Stimulated activated CD8-positive, alpha-beta memory T cell treated with anti-CD3 and anti-CD28 coated beads, Interleukin-4, amount 100 ng/mL, for 48 hours (primary cell): ENCODE measurements around the gene HELZ.
"Not testable (repeated sequence)": the region's sequence is repeated elsewhere in the genome, so short reads cannot be mapped to it uniquely, and the experiment has no call there.

Source experiments
- DNase-seq: peaks from one replicate; pipeline ENCODE4 v3.0.0-alpha.2; 2020

Gene HELZ

DNA sequence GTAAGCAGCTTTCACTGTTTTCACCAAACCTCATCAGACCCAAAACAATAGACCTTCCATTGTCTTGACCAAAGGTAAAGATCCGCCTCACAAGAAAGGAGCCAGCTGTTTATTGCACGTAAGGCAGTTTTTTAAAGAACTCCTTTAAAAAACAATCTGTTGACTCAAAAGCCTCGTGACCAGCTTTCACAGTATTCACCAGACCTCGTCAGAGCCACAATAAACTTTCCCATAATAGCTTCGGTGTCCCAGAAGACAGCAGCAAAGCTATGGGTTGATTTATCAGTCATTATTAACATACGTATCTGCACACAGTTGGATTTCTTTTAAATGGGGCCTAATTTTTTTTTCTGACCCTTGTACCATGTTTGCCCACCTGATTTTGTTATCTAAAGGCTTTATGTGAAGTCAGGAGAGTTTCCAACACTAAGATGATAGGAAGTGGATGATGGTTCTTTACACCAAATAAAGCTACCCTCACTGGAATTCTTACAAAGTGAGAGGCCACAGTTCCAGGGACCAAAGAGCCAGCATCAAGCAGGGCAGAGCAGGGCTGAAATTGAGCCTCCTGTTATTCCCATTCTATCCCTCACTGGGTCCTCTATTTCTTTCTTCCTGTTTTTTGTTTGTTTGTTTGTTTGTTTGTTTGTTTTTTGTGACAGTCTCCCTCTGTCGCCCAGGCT lies 17.6 kb upstream of the HELZ start:
- DNase-seq, result no peak

DNA sequence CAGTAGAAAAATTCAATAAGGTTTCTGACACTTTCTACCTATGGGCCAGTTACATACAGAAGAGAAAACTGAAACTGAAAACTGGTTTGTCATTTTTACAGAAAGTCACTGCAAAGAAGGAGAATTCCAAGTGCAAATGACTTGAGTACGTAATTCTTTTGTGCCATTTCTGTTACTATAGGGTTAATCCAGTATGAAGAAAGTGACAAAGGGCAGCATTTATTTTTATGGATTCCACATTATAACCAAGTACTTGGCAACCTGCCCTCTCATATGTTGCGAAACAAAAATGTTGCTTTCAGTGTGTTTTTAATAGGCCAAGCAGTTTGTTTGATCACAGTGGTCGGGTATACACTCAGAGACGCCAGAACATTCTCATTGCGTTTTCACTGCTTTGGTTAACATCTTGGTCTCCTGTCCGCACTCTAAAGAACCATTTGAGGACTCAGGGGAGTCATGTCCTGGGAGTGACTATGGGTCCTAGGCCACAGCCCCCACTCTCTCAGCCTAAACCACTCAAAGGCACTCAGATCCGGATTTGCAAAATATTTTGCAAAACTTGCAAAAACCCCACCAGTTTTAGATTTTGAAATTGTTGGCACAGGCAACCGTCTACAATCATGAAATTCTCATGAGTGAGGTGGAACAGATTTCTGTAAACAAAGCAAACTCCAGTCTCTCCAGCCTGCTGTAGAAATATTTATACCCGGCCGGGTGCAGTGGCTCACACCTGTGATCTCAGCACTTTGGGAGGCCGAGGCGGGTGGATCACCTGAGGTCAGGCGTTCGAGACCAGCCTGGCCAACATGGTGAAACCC lies 15.4 kb upstream of the HELZ start:
- no peak for DNase-seq

DNA sequence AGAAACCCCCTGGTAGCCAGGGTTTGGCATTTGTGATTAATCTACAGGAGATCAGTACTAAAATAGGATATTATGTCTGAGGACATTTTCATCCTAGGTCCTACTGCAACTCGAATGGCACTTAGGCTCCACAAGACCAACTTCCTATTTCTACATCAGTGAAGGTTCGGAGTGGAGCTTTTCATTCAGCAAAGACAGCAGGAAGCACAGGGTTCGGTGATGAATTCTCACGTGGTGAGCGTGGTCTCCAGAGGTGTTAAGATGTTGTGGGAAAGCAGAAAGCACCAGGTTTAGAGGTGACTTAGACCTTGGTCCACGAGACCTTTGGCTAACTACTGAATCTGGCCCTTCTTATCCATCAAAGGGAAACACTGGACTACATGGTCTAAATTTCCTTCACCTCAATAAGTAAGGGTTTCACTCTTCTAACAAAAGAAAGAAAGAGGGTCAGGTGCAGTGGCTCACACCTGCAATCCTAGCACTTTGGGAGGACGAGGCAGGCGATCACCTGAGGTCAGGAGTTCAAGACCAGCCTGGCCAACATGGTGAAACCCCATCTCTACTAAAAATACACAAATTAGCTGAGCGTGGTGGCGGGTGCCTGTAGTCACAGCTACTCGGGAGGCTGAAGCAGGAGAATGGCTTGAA lies 13.9 kb upstream of the HELZ start:
- peak; percentile 47 for DNase-seq

DNA sequence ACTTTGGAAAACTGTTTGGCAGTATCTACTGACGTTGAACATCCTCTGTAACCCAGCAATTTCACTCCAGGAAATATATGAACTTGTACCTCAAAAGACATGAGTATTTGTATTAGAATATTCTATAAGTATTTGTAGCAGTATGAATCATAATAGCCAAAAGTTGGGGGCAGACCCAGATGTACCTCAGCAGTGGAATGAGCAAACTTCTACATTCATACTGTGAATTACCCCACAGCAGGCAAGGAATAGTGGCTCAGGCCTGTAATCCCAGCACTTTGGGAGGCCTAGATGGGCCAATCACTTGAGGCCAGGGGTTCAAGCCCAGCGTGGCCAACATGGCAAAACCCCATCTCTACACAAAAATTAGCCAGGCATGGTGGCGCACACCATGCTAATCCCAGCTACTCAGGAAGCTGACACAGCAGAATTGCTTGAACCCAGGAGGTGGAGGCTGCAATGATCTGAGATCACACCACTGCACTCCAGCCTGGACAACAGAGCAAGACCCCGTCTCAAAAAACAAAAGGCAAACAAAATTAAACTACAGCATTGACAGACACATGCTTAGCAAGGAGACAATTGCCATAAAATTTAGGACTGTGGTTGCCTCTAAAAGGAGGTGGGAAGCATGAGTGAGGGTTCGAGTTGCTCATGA lies 11.2 kb upstream of the HELZ start:
- no peak for DNase-seq

DNA sequence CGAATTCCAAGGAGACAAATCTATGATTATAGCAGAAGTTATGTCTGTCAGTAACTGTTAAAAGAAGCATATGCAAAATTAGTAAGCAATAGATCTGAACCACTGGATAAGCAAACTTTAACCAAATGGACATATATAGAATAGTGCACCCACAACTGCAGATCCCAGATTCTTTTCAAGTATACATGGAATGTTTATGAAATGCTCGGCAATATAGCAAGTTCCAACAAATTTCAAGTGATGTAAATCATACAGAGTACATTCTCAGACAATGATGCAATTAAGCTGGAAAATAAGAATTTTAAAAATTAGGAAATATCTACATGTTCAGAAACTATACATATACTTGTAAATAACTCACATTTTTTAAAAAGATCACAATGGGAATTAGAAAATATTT lies 8.4 kb upstream of the HELZ start:
- DNase-seq, result no peak

DNA sequence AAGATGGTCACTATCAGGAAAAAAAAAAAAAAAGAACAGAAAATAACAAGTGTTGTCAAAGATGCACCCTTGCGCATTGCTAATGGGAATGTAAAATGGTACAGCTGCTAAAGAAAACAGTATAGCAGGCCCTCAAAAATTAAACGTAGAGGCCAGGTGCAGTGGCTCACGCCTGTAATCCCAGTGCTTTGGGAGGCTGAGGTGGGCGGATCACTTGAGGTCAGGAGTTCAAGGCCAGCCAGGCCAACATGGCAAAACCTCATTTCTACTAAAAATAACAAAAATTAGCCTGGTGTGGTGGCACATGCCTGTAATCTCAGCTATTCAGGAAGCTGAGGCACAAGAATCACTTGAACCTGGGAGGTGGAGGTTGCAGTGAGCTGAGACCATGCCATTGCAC lies 6.6 kb upstream of the HELZ start:
- not testable (repeated sequence) for DNase-seq

DNA sequence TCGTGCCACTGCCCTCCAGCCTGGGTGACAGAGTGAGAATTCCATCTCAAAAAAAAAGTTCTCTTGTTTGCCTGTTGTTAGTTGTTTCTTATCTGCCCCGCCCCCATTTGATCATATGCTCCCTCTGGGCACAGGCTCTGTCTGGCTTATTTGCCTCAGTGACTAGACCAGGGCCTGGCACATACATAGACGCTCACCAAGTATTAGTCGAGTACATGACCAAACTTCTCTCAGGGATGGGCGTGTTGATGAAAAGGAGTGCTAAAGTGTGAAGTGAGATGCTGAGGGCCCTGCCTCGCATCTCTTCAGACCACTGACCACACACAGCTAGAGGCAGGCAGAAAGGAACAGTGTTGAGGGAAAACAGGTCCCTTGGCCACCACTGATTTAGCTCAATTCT lies 3.3 kb upstream of the HELZ start:
- no peak for DNase-seq

DNA sequence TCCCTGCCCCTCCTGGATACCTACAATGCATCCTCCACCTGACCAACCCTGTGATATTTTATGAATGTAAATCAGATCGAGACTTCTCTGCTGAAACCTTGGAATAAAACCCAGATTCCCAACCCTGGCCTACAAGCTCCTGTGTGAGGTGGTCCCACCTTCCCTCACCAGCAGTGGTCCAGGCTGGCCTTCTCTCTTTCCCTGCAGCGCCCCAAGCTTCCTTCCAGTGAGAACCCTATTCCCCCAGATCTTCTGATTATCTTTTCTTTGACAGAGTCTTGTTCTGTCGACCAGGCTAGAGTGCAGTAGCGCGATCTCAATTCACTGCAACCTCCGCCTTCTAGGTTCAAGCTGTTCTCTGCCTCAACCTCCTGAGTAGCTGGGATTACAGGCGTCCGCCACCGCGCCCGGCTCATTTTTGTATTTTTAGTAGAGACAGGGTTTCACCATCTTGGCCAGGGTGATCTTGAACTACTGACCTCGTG lies 2.5 kb upstream of the HELZ start:
- DNase-seq, result no peak

DNA sequence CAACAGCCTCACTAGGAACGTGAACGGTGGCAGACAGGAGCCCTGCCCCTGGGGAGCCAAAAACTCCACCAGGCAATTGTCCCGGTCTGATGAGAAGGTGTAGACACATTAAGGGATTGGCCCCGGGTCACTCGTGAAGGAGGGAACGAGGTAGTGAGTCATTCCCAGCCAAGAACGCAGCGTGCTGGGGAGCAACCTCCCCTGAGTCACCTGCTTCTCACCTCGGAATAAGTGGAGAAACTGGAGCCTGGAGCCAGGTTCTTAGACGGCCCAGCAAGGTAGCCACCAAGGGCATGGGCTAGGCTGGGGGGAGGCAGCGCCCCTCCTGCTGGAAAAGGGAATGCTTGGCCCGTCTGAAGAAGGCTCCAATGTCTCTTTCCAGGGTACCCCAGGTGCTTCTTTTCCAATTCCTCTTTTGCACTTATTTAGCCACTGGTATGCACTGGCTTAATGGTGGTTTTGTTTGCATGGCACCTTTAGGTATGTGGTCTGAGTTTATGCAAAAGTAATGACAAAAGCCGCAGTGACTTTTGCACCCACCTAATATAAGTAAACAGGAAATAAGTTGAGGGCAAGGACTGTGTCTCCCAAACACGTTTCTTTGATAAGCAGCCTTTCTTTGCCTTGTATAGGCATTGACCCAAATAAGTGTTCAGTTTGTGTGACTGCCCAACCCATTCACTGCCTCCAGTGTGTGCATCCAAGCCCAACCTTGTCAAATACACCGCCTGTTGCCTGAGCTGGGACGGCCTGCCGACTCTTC lies 1.8 kb upstream of the HELZ start:
- DNase-seq, result peak; percentile 35

DNA sequence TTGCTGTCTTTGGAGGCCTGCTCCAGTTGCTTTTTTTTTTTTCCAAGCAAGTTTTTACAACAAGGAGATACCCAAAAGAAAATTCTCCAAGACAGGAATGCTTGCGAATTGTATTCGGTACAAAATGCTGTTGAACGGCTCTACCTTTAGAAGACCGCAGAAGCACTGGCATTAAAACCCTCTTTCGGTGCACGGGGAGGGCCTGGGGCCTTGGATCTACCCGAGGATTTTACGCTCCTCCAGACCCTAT lies 1.3 kb upstream of the HELZ start:
- DNase-seq, result no peak

DNA sequence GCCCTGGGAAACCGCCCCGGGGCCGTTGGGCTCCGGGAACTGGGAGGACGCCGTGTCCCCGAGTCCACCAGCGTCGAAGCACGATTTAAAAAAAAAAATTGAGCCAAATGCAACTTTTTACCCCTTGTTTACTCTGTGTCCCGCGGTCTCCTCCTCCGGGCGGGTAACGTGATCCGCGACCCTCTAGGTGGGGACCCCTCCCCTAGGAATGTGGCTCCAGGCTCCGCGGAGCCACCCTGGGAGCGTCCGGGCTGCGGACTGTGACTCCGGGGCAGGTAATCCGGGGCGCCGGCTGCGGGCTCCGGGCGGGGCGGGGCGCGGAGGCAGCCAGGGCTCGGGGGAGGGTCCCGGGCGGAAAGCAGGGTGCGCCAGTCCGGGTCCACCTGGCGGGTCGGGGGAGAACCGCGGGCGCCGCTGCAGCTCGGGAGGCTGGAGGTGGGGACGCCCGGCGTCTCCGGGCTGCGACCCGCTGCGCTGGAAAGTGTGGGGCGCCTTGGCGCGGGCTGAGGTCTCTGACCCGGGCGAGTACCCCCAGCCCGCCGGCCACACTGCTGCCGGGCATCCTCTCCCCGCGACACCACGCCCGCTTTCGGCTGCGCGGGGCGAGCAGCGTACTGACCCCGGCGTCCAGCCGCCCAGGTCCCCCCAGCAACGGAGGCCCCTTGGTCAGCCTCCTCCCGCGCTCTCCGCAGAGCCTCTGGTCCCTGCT lies 852 bp upstream of the HELZ start:
- DNase-seq, result peak; percentile 57

DNA sequence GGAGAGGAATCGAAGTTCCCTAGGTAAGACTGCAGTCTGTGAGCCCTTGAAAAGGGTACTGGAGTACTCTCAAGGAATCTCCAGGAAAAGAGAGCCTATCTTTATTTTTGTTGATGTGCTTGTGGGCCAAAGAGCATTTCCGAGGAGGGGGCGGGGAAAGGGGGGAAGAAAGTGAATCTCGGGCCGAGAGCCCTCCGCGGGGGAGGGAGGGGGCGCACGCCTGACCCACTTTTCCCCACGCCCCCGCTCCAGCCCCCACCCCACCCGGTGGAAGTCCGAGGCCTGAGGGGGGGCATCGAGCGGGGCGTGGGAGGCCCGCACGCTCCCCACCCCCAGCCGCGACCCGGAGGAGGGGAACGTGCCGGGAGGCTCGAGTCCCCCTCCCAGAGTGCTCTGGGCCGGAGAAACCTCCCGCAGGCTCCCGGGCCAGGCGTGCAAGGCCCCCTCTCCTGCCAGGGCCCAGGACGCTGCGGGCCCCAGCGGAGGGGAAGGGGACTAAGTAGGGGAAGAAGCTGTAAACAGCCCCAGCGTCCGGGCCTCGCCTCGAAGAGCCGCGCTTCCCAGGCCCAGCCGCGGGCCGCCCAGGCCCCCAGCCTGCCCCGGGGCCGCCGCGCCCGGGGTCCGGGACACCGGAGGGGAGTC lies 444 bp downstream of the HELZ start:
- peak; percentile 36 for DNase-seq

DNA sequence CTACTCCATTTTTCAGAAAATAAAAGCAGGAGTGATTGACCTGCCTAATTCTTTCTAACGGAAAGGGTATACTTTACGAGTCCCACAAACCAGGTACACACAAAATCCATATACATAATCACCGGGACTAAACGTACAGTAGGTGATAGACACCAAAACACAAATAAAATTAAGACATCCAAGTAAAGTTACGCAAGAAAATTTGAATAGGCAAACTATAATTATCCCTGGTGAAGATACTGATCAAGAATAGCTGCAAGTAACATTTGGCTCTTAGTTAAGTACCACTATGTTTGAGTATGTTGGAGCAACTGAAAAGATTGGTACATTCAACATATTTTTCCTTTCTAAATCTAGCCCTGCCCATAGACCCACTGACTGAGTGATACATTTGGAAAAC lies 1.7 kb downstream of the HELZ start:
- DNase-seq, result no peak

DNA sequence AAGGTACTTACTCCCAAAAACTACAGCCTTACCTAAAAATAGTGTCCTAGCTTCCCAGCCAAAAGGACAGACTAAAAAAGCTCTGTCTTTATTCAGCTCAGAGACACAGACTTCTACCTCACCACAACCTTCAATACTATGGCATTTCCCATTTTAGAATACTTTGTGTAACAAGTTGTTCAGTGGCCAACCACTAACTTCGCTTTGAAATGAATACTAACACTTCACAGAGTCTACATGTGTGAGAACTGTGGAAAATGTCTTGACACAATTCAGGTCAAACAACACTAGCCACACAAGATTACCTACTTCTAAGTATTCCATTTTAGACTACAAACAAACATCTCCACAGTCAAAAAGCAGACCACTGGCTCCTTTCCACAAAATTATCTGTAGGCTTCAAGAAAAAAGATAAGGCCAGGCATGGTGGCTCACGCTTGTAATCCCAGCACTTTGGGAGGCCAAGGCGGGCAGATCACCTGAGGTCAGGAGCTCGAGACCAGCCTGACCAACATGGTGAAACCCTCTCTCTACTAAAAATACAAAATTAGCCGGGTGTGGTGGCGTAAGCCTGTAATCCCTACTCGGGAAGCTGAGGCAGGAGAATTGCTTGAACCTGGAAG lies 3.2 kb downstream of the HELZ start:
- no peak for DNase-seq

DNA sequence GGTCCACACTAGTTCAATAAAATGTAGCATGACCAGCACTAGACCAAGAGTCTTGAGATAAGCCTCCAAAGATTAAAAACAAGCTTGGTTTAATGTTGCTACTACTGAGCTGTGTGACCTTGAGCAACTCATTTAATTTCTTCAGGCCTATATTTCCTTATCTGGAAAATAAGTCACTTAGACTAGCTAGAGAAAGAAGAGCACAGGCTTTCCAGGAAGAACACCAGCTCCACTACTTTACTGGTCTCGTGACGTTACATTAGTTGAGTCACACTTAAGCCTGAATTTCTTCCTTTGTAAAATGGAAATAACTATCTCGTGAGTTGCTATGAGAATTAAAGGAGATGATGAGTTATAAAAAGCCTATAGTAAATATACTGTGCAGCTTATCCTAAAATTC lies 5.4 kb downstream of the HELZ start:
- DNase-seq, result no peak

DNA sequence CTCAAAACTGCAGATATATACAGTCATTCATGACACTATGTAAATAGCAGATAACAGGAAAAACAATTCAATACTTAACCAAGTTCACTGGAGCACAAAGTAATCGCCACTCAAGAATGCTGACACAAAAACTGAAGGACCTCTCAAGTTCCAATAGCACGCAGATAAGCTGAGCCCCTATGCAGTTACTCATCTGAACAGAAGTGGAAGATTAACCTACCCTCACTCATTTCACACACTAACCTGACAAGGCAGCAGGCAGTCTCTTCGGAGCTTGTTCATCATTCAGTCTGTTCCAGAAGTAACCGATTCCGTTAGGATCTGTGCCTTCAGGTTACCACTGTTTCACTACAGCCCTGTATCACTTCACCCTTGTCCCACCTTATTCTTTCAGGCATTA lies 6.0 kb downstream of the HELZ start:
- DNase-seq, result no peak

DNA sequence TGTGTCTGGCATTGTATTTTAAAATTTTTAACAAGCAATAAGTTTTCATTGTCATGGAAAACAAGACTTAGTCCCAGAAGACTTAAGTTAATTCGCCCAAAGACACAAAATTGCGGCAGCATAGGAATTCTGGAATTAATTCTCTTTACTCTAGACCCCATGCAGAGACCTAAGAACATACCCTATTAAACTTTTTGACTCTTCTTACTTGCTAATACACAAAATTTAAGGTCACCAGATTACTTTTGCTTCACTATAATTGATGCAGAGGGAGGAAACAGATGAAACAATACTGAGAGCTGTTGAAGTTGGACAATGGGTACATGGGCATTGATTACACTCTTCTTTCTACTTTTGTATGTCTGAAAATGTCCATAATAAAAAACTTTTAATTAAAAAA lies 12.6 kb downstream of the HELZ start:
- DNase-seq, result no peak

DNA sequence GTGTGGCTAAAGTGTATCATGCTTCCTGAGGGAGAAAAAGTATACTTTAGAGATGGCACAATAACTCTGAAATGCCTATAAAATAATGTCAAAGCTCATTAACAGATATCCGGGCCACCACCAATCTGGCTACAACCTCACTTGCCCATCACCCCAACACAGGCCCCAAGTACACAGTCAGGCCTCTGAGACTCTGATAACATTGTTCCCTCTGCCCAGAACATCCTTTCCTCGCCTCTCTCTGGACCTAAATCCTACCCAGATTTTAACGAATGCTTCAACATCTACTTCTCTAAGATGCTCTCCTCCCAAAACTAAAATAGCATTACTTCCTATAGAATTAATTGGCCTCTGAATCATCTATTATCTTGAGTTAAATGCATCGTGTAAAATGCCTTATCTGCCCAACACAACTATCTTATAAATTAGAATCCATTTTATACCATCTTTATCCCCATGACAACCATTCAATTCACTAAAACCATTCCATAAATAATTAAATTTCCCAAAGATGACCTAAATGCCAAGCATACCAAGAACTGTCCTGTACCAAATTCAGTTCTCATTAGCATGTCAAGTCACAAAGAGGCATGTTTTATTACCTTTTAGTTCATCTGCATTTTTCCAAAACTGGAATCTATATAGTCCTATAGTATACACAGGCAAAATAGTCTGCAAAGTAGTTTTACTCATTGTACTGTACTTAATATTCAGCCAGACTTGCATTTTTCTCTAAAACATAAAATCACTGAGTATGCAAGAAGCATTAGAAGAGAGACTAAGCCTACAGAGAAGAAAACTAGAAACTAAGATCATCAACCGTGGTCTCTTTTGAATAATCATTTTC lies 15.7 kb downstream of the HELZ start:
- DNase-seq, result no peak

DNA sequence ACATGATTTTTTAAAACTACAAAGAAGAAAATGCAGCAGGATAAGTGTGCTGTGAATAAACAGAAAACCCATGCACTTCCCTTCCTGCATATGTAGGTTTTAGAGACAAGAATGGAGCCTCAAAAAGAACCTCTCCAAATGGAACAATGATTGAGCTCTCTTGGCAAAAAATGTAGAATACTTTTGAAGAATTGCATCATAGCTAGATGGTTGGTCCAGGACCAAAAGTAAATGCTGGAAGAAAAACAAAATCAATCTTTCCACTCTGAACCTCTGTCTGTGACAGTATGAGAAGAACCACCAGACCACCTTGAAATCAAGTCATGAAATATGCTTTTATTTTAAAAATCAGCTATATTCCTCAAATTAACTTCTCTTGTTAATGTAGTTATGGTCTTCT lies 17.5 kb downstream of the HELZ start:
- DNase-seq, result no peak

DNA sequence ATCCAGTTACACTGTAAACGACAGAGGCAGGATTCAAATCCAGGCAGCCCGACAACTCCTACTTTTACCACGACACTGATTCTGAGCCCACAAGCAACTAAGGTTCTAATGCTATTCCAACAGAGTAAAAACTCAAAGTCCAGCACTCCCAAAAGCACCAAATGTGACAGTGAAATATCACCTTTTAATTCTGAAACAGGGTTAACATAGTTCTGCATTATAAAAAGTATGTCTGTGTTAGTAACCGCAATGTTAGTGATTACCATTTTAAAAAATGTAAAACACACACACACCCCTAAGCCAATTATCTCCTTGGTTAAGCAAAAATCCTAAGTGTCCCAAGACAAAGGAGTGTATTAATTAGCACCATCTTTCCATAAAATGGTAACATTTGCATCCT lies 19.7 kb downstream of the HELZ start:
- DNase-seq, result no peak
